Stimulated activated CD4-positive, alpha-beta T cell treated with anti-CD3 and anti-CD28 coated beads, Interleukin-1b, Interleukin-23, amount 100 ng/mL, for 4 hours (primary cell): ENCODE data around the gene NOP9.

Experiments
- DNase-seq, 2 donors: peaks; one replicate each; pipeline ENCODE4 v3.0.0-alpha.2; 2020; ENCODE audit warnings: low read depth in 2 of 2

Gene NOP9

GRCh38 chr14:24283796-24284460 lies 15.7 kb upstream of the NOP9 start:
- DNase-seq, result no peak

- no peak for DNase-seq
These were observed 15.1 kb upstream of the NOP9 start for GRCh38 chr14:24284501-24285035.

GRCh38 chr14:24285351-24285750 lies 14.3 kb upstream of the NOP9 start:
- DNase-seq, result no peak

DNA sequence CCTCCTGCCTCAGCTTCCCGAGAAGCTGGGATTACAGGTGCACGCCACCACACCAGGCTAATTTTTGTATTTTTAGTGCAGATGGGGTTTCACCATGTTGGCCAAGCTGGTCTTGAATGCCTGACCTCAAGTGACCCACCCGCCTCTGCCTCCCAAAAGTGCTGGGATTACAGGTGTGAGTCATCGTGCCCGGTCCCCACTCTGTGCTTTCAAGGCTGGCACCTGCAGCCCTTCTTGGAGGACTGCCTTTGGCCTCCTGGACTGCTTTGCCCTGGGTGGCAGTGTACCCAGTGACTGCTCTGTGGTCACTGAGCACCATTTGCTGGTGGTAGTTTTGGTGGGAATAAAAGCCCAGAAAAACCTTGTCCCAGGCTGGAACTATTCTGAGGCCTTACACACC lies 12.7 kb upstream of the NOP9 start:
- DNase-seq, result no peak

- DNase-seq, result peak in 1 of 2 donors; percentile 21
These were observed 9.9 kb upstream of the NOP9 start for GRCh38 chr14:24289649-24290280.

DNA sequence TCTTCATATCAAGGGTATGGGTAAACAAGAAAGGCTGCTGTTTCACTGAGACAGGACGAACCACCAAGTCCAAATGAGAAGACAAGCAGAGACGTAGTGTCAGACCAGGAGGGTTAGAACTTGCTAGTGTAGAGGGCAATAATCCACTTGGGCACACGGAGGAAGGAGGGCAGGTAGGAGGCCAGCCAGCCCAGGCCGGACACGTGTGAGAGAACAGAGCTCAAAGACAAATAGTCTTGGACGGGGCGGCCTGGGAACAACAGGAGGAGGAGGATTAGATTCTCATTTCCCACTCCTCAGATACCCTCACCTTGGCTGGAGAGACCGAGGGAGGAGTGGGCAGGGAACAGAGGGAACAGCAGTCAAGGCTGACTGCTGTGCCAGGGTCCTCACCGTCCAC lies 8.9 kb upstream of the NOP9 start:
- DNase-seq, result no peak

- DNase-seq, result no peak
These were observed 8.1 kb upstream of the NOP9 start for GRCh38 chr14:24291446-24292117.

DNA sequence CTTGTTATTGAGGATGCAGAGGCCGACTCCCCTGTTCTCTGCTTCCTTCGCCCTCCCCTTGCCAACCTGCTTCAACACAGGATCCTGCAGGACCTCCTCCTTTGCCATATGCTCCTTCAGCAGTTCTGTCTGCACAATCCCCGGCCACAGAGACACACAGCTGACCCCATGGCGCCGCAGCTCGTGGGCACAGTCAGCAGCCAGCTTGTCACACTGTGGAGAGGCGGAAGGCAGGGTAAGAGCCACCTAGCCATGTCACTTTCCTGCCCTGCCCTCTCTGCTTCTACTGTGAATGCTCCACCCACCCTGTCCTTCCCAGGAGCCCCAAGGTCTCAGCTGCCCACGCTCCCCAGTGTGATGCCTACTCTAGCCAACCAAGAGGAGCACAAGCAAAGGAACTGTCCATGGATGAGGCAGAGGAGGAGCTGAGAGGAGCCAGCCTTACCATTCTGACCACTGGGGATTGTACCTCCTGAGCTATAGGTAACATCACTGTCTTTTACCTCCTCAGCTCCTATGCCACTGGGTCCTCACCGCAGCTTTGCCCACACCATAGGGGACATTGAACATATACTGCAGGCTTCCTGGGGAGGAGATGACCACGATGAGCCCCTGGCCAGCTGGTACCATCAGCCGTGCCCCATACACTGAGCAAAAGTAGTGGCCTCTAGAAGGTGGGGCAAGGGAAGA lies 7.4 kb upstream of the NOP9 start:
- no peak for DNase-seq

DNA sequence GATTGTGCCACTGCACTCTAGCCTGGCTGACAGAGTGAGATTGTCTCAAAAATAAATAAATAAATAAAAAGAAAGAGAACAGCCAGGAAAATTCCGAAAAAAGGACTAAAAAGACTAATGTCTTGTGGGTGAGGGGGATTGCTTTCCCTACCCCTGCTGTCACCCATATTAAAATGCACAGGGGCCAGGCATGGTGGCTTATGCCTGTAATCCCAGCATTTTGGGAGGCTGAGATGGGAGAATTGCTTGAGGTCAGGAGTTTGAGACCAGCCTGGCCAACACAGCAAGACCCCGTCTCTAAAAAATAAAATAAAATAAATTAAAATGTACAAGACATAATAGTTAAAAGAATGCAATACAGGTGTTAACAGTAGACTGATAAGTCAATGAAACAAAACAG lies 6.1 kb upstream of the NOP9 start:
- DNase-seq, result no peak

GRCh38 chr14:24296341-24297157 lies 3.1 kb upstream of the NOP9 start:
- peak; percentile 59 to 70 for DNase-seq

- DNase-seq, result no peak
These were observed 2.3 kb upstream of the NOP9 start for GRCh38 chr14:24297190-24297964.

GRCh38 chr14:24298892-24299254 lies 777 bp upstream of the NOP9 start:
- DNase-seq, result no peak

DNA sequence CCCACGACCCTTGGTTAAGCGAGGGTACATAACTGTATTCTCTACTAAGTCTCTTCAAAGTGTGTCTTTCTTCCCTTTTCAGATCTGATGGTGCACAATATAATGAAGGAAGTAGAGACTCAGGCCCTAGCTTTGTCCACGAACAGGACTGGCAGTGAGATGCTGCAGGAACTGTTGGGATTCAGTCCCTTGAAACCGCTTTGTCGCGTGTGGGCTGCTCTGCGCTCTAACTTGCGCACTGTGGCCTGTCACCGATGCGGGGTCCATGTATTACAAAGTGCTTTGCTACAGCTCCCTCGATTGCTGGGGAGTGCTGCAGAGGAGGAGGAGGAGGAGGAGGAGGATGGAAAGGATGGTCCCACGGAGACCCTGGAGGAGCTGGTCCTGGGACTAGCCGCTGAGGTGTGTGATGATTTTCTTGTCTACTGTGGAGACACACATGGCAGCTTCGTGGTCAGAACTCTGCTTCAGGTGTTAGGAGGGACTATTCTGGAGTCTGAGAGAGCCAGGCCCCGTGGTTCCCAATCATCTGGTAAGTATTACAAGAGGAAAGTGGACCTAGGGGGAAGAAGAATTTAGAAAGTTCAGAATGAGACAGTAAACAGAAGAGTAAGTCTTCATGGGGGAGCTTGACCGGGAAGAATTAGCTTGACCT lies 803 bp downstream of the NOP9 start:
- DNase-seq, result no peak

GRCh38 chr14:24304019-24304387 lies 4.4 kb downstream of the NOP9 start:
- no peak for DNase-seq

DNA sequence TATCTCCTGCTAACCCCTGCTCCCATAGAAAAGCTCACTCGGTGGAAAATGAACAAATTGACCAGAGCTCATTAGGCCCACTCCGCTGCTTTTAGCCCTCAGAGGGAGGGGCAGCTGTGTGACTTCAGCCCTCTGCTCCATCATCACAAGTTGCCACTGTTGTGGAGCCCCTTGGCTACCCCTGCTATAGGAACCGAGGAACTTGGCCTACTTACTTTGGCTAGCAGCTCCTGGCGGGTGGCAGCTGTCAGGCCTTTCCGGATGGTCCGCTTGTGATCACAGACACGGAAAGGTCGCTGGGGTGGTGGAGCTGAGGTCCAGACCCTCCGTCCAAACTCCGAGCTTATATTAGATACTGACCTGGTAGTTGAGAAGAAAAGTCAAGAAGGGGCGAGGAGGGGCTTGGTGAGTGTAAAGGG lies 7.5 kb downstream of the NOP9 start:
- no peak for DNase-seq

DNA sequence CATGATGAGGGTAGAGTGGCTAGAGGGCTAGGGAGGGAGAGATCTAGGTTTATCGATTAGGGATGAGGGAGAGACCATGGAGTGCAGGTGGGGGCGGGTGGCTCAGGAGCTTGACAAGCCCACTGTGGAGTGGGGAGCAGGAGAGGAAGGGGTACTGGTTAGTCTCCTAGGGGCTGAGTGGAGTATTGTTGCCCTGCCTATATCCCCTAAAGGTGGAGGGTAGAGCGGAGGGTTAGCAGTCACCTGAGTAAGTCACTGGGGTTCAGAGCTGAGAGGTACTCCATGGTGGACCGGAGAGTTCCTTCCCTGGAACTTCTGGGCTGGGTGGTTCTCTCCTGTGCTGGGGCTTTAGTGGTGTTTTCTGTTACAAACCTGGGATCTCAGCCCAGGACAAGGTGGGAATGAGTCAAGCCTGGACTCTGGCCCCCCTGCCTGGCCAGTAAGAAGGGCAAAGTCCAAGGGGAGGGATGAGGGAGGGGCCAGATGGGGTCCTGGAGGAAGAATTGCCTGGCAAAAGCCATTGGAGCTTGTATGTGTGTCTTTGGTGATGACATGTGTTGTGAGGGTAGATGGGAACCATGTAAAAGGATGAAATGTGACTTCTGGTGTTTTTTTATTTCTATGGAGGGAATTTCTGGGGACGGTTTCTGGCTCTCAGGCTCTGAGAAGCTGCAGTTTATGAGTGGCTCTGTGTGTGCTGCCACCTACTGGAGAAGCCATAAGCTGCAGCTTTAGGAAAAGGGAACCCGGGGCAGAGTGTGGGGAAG lies 8.1 kb downstream of the NOP9 start, which contains the start of gene CIDEB:
CIDEB (minus strand) TSS at position 403 of the 767 bp plus-strand sequence; CDS start at position 284, 119 bp downstream.
- peak in 1 of 2 donors; percentile 36 for DNase-seq

DNA sequence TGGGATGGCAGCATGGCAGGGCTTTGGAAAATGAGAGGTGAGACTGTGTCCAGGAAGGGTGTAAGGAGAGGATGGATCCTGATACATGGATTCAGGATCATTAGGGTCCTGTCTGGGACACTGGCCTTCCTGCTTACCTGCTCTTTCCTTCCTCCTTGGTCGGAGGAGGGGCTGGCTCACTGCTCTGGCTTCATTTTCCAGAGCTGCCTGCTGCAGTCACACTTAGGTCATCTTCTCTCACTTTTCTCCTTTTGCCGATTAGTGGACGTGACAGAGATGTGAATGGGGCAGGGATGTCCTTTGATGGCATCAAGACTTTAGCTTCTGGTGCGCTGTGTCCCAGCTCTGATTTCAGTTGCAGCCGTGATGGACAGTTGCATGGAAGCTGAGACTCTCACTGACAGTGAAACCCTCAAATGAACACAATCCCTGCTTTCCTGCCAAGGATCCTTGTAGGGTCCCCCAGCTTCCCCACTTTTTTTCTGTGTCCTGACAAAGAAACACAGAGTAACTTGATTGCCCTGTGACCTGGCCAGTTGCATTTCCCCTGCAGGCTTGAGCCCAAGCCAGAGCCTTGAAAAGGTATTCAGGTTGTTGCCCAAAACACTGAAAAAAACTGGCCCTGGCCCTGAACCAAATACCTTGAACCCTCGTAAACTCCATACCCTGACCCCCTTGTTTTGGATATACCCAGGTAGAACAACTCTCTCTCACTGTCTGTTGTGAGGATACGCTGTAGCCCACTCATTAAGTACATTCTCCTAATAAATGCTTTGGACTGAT lies 8.9 kb downstream of the NOP9 start:
- no peak for DNase-seq

- no peak for DNase-seq
These were observed 10.1 kb downstream of the NOP9 start, which contains the start of gene LTB4R2 for GRCh38 chr14:24309538-24310264. LTB4R2 (plus strand) TSS chr14:24310140; CDS start chr14:24310665, 525 bp downstream.
